BLaER1 (cell line): Measurements from ENCODE around the gene CPNE2.
A peak's percentile ranks its signal among the peaks of the same experiment; 100 is the strongest.

Experiments
- H3K27ac ChIP-seq: shearing (Covaris generic); formaldehyde crosslinking; 2 replicates; pipeline ENCODE4 v1.8.1; 2022
- H3K27me3 ChIP-seq: shearing (Covaris generic); formaldehyde crosslinking; 2 replicates; pipeline ENCODE4 v1.8.1; 2022
- H3K36me3 ChIP-seq: shearing (Covaris generic); formaldehyde crosslinking; 2 replicates; pipeline ENCODE4 v1.8.1; 2022
- H3K4me1 ChIP-seq: shearing (Covaris generic); formaldehyde crosslinking; 2 replicates; pipeline ENCODE4 v1.8.1; 2022
- H3K4me2 ChIP-seq: shearing (Covaris generic); formaldehyde crosslinking; 2 replicates; pipeline ENCODE4 v1.8.1; 2022
- H3K4me3 ChIP-seq: shearing (Covaris generic); formaldehyde crosslinking; 2 replicates; pipeline ENCODE4 v1.8.1; 2022
- H3K9ac ChIP-seq: shearing (Covaris generic); formaldehyde crosslinking; 2 replicates; pipeline ENCODE4 v1.8.1; 2022
- H3K9me3 ChIP-seq: shearing (Covaris generic); formaldehyde crosslinking; 2 replicates; pipeline ENCODE4 v1.8.1; 2022
- H4K20me1 ChIP-seq: shearing (Covaris generic); formaldehyde crosslinking; 2 replicates; pipeline ENCODE4 v1.8.1; 2022
- Cebpa-rat ChIP-seq: shearing (Covaris generic); IDR thresholded peaks from 2 replicates; pipeline ENCODE4 v1.8.1; 2022

Gene CPNE2

GRCh38 chr16:57082664-57083063 is 9.7 kb upstream of the CPNE2 start:
- H3K9ac ChIP-seq, result no peak overlapping the region
- H3K27ac ChIP-seq, result no peak overlapping the region
- H3K9me3 ChIP-seq, result no peaks in the 10 kb centered on the region
- TF ChIP-seq Cebpa-rat, result no peak
- no peak overlapping the region for H3K4me3 ChIP-seq
- no peak overlapping the region for H3K4me2 ChIP-seq
- 0 out of 2 replicates have a peak, but pooled peaks cover 6% of the 10 kb centered on the region for H4K20me1 ChIP-seq
- no peaks in the 10 kb centered on the region for H3K27me3 ChIP-seq
- peaks cover 58% of the 10 kb centered on the region for H3K36me3 ChIP-seq
- H3K4me1 ChIP-seq, result peaks cover 24% of the 10 kb centered on the region

- Histone ChIP-seq H3K9me3 (no peaks in the 10 kb centered on the region), H3K36me3 (peaks cover 49% of the 10 kb centered on the region), H4K20me1 (0 out of 2 replicates have a peak, but pooled peaks cover 6% of the 10 kb centered on the region), H3K27ac (no peak overlapping the region), H3K4me2 (no peak overlapping the region), H3K9ac (no peak overlapping the region), H3K4me1 (peaks cover 25% of the 10 kb centered on the region), H3K27me3 (no peaks in the 10 kb centered on the region), H3K4me3 (no peak overlapping the region)
- no peak for TF ChIP-seq Cebpa-rat
These were observed 8.8 kb upstream of the CPNE2 start for GRCh38 chr16:57083485-57084126.

- peak overlapping the region; percentile 45 for H3K4me2 ChIP-seq
- peak overlapping the region; percentile 56 for H3K27ac ChIP-seq
- no peaks in the 10 kb centered on the region for H3K27me3 ChIP-seq
- no peak for TF ChIP-seq Cebpa-rat
- H3K4me3 ChIP-seq, result no peak overlapping the region
- no peaks in the 10 kb centered on the region for H3K9me3 ChIP-seq
- 0 out of 2 replicates have a peak, but pooled peaks cover 6% of the 10 kb centered on the region for H4K20me1 ChIP-seq
- H3K4me1 ChIP-seq, result peaks cover 32% of the 10 kb centered on the region
- H3K36me3 ChIP-seq, result peaks cover 42% of the 10 kb centered on the region
- no peak overlapping the region for H3K9ac ChIP-seq
These were observed 8.1 kb upstream of the CPNE2 start for GRCh38 chr16:57084257-57084770.

GRCh38 chr16:57084996-57085395 is 7.4 kb upstream of the CPNE2 start:
- Histone ChIP-seq H4K20me1 (0 out of 2 replicates have a peak, but pooled peaks cover 6% of the 10 kb centered on the region), H3K27ac (peak overlapping the region; percentile 56), H3K4me2 (peak overlapping the region; percentile 45), H3K4me1 (peaks cover 39% of the 10 kb centered on the region), H3K9ac (no peak overlapping the region), H3K36me3 (peaks cover 35% of the 10 kb centered on the region), H3K4me3 (no peak overlapping the region), H3K27me3 (no peaks in the 10 kb centered on the region), H3K9me3 (no peaks in the 10 kb centered on the region)
- no peak for TF ChIP-seq Cebpa-rat

GRCh38 chr16:57087003-57087402 is 5.4 kb upstream of the CPNE2 start:
- peaks cover 48% of the 10 kb centered on the region for H3K4me1 ChIP-seq
- no peak overlapping the region for H3K4me3 ChIP-seq
- no peaks in the 10 kb centered on the region for H4K20me1 ChIP-seq
- peaks cover 16% of the 10 kb centered on the region for H3K36me3 ChIP-seq
- no peaks in the 10 kb centered on the region for H3K9me3 ChIP-seq
- no peak overlapping the region for H3K9ac ChIP-seq
- peak overlapping the region; percentile 36; the same call in 1 of the 2 replicates for H3K4me2 ChIP-seq
- no peak for TF ChIP-seq Cebpa-rat
- no peak overlapping the region for H3K27ac ChIP-seq
- H3K27me3 ChIP-seq, result no peaks in the 10 kb centered on the region

GRCh38 chr16:57089406-57089805 is 3.0 kb upstream of the CPNE2 start:
- H3K9me3 ChIP-seq, result no peaks in the 10 kb centered on the region
- H3K4me3 ChIP-seq, result no peak overlapping the region
- peak overlapping the region; percentile 61 for H3K4me2 ChIP-seq
- no peak overlapping the region for H3K9ac ChIP-seq
- H3K27me3 ChIP-seq, result no peaks in the 10 kb centered on the region
- H3K36me3 ChIP-seq, result no peaks in the 10 kb centered on the region
- no peak for TF ChIP-seq Cebpa-rat
- H3K4me1 ChIP-seq, result peaks cover 56% of the 10 kb centered on the region
- peaks cover 12% of the 10 kb centered on the region for H4K20me1 ChIP-seq
- H3K27ac ChIP-seq, result no peak overlapping the region

- Histone ChIP-seq H3K9ac (peak overlapping the region; percentile 86), H3K4me3 (peak overlapping the region; percentile 90), H3K9me3 (no peaks in the 10 kb centered on the region), H3K27ac (peak overlapping the region; percentile 89; the same call in 1 of the 2 replicates), H3K4me1 (peaks cover 65% of the 10 kb centered on the region), H4K20me1 (peaks cover 32% of the 10 kb centered on the region), H3K4me2 (peak overlapping the region; percentile 97), H3K27me3 (no peaks in the 10 kb centered on the region), H3K36me3 (no peaks in the 10 kb centered on the region)
- no peak for TF ChIP-seq Cebpa-rat
These were observed 996 bp upstream of the CPNE2 start for GRCh38 chr16:57091200-57091974.

GRCh38 chr16:57092786-57093411 is 516 bp downstream of the CPNE2 start:
- Histone ChIP-seq H3K4me3 (peak overlapping the region; percentile 90), H3K4me1 (peaks cover 70% of the 10 kb centered on the region), H3K4me2 (peak overlapping the region; percentile 97), H3K9ac (peak overlapping the region; percentile 86), H3K27me3 (no peaks in the 10 kb centered on the region), H4K20me1 (peaks cover 46% of the 10 kb centered on the region), H3K9me3 (no peaks in the 10 kb centered on the region), H3K27ac (peak overlapping the region; percentile 89), H3K36me3 (peaks cover 7% of the 10 kb centered on the region; the same call in 1 of the 2 replicates)
- no peak for TF ChIP-seq Cebpa-rat

GRCh38 chr16:57093666-57094564 is 1.5 kb downstream of the CPNE2 start:
- H3K9ac ChIP-seq, result peak overlapping the region; percentile 86
- no peaks in the 10 kb centered on the region for H3K9me3 ChIP-seq
- no peak for TF ChIP-seq Cebpa-rat
- H4K20me1 ChIP-seq, result peaks cover 56% of the 10 kb centered on the region
- H3K4me3 ChIP-seq, result peak overlapping the region; percentile 90
- no peaks in the 10 kb centered on the region for H3K27me3 ChIP-seq
- H3K4me2 ChIP-seq, result peak overlapping the region; percentile 97
- H3K27ac ChIP-seq, result peak overlapping the region; percentile 89; the same call in 1 of the 2 replicates
- H3K36me3 ChIP-seq, result peaks cover 7% of the 10 kb centered on the region; the same call in 1 of the 2 replicates
- H3K4me1 ChIP-seq, result peaks cover 76% of the 10 kb centered on the region
